GM12892 (cell line): ENCODE measurements around the gene ZCCHC13.
A peak's percentile ranks its signal among the peaks of the same experiment; 100 is the strongest.
"Not testable (repeated sequence)": the region's sequence is repeated elsewhere in the genome, so short reads cannot be mapped to it uniquely, and the experiment has no call there.

ENCODE experiments used
- DNase-seq: peaks from one replicate; pipeline ENCODE4 v3.0.0; 2011; ENCODE audit not compliant: insufficient read length
- FAIRE-seq: peaks from 2 replicates; lab custom pipeline; 2011; peaks lifted over from hg19 to GRCh38; lab: Jason Lieb, UNC
- POLR2A ChIP-seq: IDR thresholded peaks from 2 replicates; pipeline ENCODE4 v1.6.1; 2011; ENCODE audit warnings: low read depth, low read length, control low read depth
- POLR2AphosphoS5 ChIP-seq: IDR thresholded peaks from 2 replicates; pipeline ENCODE4 v1.6.1; 2011; ENCODE audit warnings: low read depth, low read length, control low read depth
- TAF1 ChIP-seq: IDR thresholded peaks from 2 replicates; pipeline ENCODE4 v1.6.1; 2011; ENCODE audit warnings: low read depth, mild to moderate bottlenecking, control low read depth, low read length, borderline replicate concordance

The ZCCHC13 gene

DNA sequence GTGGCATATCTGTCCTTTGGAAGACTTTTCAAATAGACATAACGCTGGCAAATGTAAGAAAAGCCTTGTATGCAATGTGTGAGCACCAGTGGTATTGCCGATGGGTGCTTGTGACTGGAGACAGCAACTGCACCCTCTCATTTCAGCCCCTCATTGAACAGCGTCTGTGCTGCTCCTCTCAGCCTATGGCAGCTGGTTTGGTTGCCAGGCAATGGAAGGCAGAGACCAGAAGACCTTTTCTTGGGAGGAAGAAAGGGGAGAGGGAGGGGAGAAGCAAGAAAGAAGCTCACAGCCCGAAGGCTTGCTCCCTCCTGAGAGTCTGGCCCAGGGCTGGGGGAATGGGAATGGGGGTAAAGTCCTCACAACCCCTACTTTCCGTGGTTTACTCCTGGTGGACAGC, 20.2 kb downstream of the ZCCHC13 start:
- TF ChIP-seq TAF1 = no peak
- no peak for TF ChIP-seq POLR2A
- no peak for TF ChIP-seq POLR2AphosphoS5
- no peak for FAIRE-seq
- DNase-seq = no peak

- DNase-seq = no peak
Measured at GRCh38 chrX:74325130-74326059, 21.4 kb downstream of the ZCCHC13 start.

DNA sequence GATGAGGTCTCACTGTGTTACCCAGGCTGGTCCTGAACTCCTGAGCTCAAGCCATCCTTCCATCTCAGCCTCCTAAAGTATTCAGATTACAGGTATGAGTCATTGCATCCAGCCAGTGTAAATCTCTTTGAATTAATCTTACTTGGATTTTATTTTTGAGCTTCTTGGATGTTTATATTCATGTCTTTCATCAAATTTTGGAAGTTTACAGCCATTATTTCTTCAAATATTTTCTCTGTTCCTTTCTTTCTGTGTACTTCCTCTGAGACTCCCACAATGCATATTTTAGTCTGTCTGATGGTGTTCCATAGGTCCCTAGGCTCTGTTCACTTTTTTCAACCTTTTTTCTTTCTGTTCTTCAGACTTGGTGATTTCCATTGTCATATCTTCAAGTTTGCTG, 34.9 kb downstream of the ZCCHC13 start:
- FAIRE-seq (no peak), DNase-seq (no peak)
- TF ChIP-seq POLR2A = no peak
- TF ChIP-seq TAF1 = no peak
- TF ChIP-seq POLR2AphosphoS5 = no peak

More at GRCh38 chrX:74325130-74326059, 21.4 kb downstream of the ZCCHC13 start:
- no peak for TF ChIP-seq POLR2AphosphoS5
- no peak for TF ChIP-seq POLR2A
- no peak for TF ChIP-seq TAF1
- no peak for FAIRE-seq

GRCh38 chrX:74340051-74340450, 36.1 kb downstream of the ZCCHC13 start:
- no peak for FAIRE-seq
- no peak for DNase-seq
- TF ChIP-seq POLR2AphosphoS5 = no peak
- no peak for TF ChIP-seq POLR2A
- no peak for TF ChIP-seq TAF1

GRCh38 chrX:74342211-74342610, 38.2 kb downstream of the ZCCHC13 start:
- DNase-seq, FAIRE-seq: not testable (repeated sequence)

GRCh38 chrX:74343343-74344279, 39.6 kb downstream of the ZCCHC13 start:
- FAIRE-seq (peak; percentile 95), DNase-seq (no peak)
- no peak for TF ChIP-seq POLR2AphosphoS5
- TF ChIP-seq TAF1 = no peak
- no peak for TF ChIP-seq POLR2A

DNA sequence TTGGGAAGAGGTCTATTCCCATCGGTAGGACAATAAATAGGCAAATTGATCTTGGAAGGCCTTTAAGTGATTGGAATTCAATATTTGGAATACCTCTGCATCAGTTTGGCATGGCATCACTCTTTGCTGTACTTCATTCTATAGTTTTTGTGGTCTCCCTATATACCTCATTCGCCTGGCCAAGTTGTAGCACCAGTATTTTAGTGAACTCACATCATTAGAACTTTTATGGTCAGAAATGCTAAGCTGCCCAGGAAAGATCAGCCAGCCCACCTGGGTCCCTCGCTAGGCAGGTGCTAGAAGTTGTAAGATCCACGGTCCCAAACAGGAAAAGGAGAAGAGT, 40.3 kb downstream of the ZCCHC13 start:
- no peak for FAIRE-seq
- TF ChIP-seq POLR2A = no peak
- TF ChIP-seq POLR2AphosphoS5 = no peak
- no peak for DNase-seq

GRCh38 chrX:74346088-74346487, 42.1 kb downstream of the ZCCHC13 start:
- no peak for FAIRE-seq
- no peak for DNase-seq
- no peak for TF ChIP-seq POLR2A
- no peak for TF ChIP-seq TAF1
- no peak for TF ChIP-seq POLR2AphosphoS5

- FAIRE-seq (no peak), DNase-seq (no peak)
- TF ChIP-seq POLR2AphosphoS5 (no peak), TAF1 (no peak), POLR2A (no peak)
Measured at GRCh38 chrX:74349387-74349786, 45.4 kb downstream of the ZCCHC13 start.

- TF ChIP-seq TAF1 (no peak), POLR2A (no peak), POLR2AphosphoS5 (no peak)
- FAIRE-seq = no peak
- no peak for DNase-seq
Measured at GRCh38 chrX:74351760-74352159, 47.8 kb downstream of the ZCCHC13 start.

GRCh38 chrX:74353984-74354383, 50.0 kb downstream of the ZCCHC13 start:
- DNase-seq (no peak), FAIRE-seq (no peak)
- TF ChIP-seq POLR2A (no peak), TAF1 (no peak), POLR2AphosphoS5 (no peak)
